ENCODE results near the gene GDF11. TPM values are rescaled to one million over a fixed set of nuclear protein-coding genes. Genes with fewer than 3 reads are reported as not detected.

Gene GDF11
- total and polyA plus RNA-seq, 2 of the 4 experiments (the other 2 are of a cell fraction), result 2.7 to 12.9 TPM

GRCh38 chr12:55738123-55739024 is 4.5 kb upstream of the GDF11 start (continued):
- no peak for TF ChIP-seq USF2 (IDR thresholded peaks at IDR 0.05; ENCODE audit: low read depth, low read length)
- TF ChIP-seq RAD21 (IDR thresholded peaks at IDR 0.05; ENCODE audit: low read length), result peak; percentile 89

DNA sequence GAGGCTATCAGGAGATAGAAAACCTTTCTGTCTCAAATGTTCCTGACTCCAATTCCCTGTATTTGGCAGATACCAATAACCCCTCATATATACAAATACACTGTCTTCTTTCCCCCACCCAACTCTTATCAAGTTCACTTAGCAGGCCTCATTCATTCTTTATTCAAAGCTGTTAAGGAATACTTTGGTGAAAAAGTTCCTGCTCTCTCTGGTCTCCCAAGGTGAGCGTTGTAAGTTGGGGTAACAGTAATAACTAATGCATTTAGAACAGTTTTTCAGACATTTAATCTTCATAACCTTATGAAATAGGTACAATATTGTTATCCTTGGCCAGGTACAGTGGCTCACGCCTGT is 3.9 kb upstream of the GDF11 start:
- Histone ChIP-seq H3K36me3 (ENCODE audit: control insufficient read depth, insufficient read depth, low read length) (no peaks in the 10 kb centered on the region), H3K14ac (replicated peaks; ENCODE audit: low read depth, low read length) (no peak overlapping the region), H3K23ac (ENCODE audit: low read depth, low read length) (no peak overlapping the region), H3K18ac (ENCODE audit: low read depth, low read length) (no peak overlapping the region), H2BK120ac (ENCODE audit: low read depth, low read length) (no peak overlapping the region), H3K4me2 (ENCODE audit: low read depth, low read length) (no peak overlapping the region), H4K8ac (ENCODE audit: low read depth in 2 of 2, low read length in 2 of 2) (no peak overlapping the region), H3K4me3 (ENCODE audit: insufficient read depth, low read depth, low read length) (peak overlapping the region; percentile 68; the same call in 1 of the 2 replicates), H4K20me1 (ENCODE audit: insufficient read depth, low read length) (no peaks in the 10 kb centered on the region; the same call in 1 of the 2 replicates), H2BK5ac (ENCODE audit: low read depth, low read length, poor library complexity, severe bottlenecking) (no peak overlapping the region), H4K91ac (ENCODE audit: insufficient read depth, low read depth, low read length) (no peak overlapping the region), H3K79me1 (ENCODE audit: low read depth in 1 of 2, low read length in 2 of 2) (peaks cover 0 to 16% of the 10 kb centered on the region in 2 experiments; a peak in 2 of 4 replicates), H2AFZ (replicated peaks; ENCODE audit: low read length, poor library complexity) (no peak overlapping the region), H3K27me3 (ENCODE audit: control insufficient read depth, insufficient read depth, low read length) (no peaks in the 10 kb centered on the region), H2AK9ac (replicated peaks; ENCODE audit: low read depth, low read length, poor library complexity) (no peak overlapping the region), H3K27ac (ENCODE audit: insufficient read depth, low read length) (no peak overlapping the region), H2BK15ac (ENCODE audit: low read depth, low read length) (no peak overlapping the region), H3K4ac (ENCODE audit: low read depth, low read length) (no peak overlapping the region), H3K56ac (ENCODE audit: extremely low read depth, insufficient read depth, low read length) (no peak overlapping the region), H3K9me1 (ENCODE audit: insufficient read depth, low read length) (peaks cover 6% of the 10 kb centered on the region; the same call in 1 of the 2 replicates), H3K4me1 (ENCODE audit: control insufficient read depth, insufficient read depth, low read length) (peaks cover 6% of the 10 kb centered on the region), H4K5ac (ENCODE audit: low read depth, low read length) (no peak overlapping the region), H2AK5ac (ENCODE audit: low read depth, low read length) (no peak overlapping the region), H2BK20ac (ENCODE audit: low read depth, low read length) (no peak overlapping the region), H3K9ac (ENCODE audit: low read depth, low read length) (no peak overlapping the region), H3K9me3 (ENCODE audit: control insufficient read depth, insufficient read depth, low read length) (no peaks in the 10 kb centered on the region)
- no CpG with 5 or more reads among the region's 2 CpGs for WGBS, 2 experiments (ENCODE audit: extremely low coverage in 2 of 2, insufficient read length in 1 of 2)
- ATAC-seq (ENCODE audit: low read depth) (no peak), DNase-seq (no peak)
- CTCF ChIA-PET, result interaction anchor here (0.6 to 2.7 kb wide), 18 partner anchors 10 to 302 kb away, joined by 3 to 16 read pairs (median 4); partner anchors contain the start of genes CD63, ORMDL2 and SARNP
- intact Hi-C loops (cut with micrococcal nuclease), result loop anchor here (1.0 to 5.0 kb wide), 2 partner anchors 290 to 303 kb away; partner anchors contain the start of gene RPS26
- dilution Hi-C loops (cut with HindIII; ENCODE audit: low sequenced_read_pairs, unreplicated experiment), result no loop called here
- in situ Hi-C loops (cut with MboI; ENCODE audit: low sequenced_read_pairs), result loop anchor here (5.0 kb wide), 1 partner anchor 203 kb away; no protein-coding TSS in a partner anchor
- no TSS peak for BruUV-seq (replicated peaks)
- POLR2A ChIA-PET (ENCODE audit: unreplicated experiment), result interaction anchor here (0.5 to 1.6 kb wide), 3 partner anchors 10 to 379 kb away, joined by 3 to 5 read pairs (median 4); partner anchors contain the start of genes CD63 and ZC3H10
- TF ChIP-seq ELK1 (IDR thresholded peaks at IDR 0.05; ENCODE audit: borderline replicate concordance, low read depth, low read length) (no peak), USF2 (IDR thresholded peaks at IDR 0.05; ENCODE audit: low read depth, low read length) (no peak), MXI1 (IDR thresholded peaks at IDR 0.05; ENCODE audit: borderline replicate concordance, low read depth, low read length) (no peak), MAFK (IDR thresholded peaks at IDR 0.05; ENCODE audit: low read depth, low read length) (no peak), FOS (IDR thresholded peaks at IDR 0.05; ENCODE audit: low read depth, low read length) (no peak), CHD1 (IDR thresholded peaks at IDR 0.05; ENCODE audit: low read depth, low read length) (no peak), RAD21 (IDR thresholded peaks at IDR 0.05; ENCODE audit: low read length) (no peak), SMC3 (IDR thresholded peaks at IDR 0.05; ENCODE audit: low read depth, low read length) (no peak), RCOR1 (IDR thresholded peaks at IDR 0.05; ENCODE audit: insufficient replicate concordance, low read length) (no peak)

Measured in IMR-90 (cell line).